Measurements from ENCODE around the gene CEP70.

CEP70 gene

DNA sequence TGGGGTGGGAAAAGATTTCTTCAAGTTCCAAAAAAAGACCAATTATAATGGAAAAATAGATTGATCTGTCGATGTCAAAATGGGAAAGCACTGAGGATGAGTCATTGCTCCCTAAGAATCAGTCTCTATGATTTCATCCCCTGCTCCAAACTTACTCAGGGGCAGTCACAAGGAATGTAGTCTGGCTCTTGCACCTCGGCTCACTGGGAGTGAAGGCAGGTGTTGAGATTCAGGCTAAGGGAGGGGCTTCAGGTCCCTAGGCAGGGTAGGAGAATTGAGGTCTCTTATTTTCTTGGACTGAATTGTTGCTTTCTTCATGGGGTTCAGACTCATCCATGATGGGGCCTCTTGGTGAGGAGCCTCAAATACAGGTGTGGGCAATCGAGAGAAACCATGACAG lies 145.4 kb downstream of the CEP70 start:
- H3K9ac ChIP-seq = no peak overlapping the region
- H3K27me3 ChIP-seq = no peaks in the 10 kb centered on the region
- H3K4me2 ChIP-seq = no peak overlapping the region
- H3K9me3 ChIP-seq (replicated peaks in 1 of 11) = no peaks in the 10 kb centered on the region
- H3K36me3 ChIP-seq = no peaks in the 10 kb centered on the region
- no peaks in the 10 kb centered on the region for H3K4me1 ChIP-seq
- no peak overlapping the region for H3K4me3 ChIP-seq
- H4K20me1 ChIP-seq = no peaks in the 10 kb centered on the region
- H3K27ac ChIP-seq = no peak overlapping the region
- no peak for TF ChIP-seq Cebpa-rat (IDR thresholded peaks at IDR 0.05)

DNA sequence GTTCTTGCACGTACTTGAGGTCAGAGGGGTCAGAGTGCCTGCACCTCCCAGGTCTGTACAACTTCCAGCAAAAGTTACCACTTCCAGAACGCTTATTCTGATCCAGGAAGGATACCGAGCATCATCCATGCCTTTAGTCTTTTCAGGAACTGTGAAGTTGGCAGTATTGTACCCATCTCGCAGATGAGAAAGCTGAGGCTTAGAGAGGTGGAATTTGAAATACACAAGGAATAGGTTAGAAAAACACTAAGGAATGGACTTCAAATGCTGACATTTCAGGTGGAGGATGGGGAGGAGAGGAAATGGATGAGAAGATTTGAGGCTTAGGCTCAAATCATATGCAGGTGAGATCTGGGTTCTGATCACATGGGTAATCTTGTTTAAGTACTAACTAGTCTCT lies 148.4 kb downstream of the CEP70 start:
- Histone ChIP-seq H3K27ac (no peak overlapping the region), H3K9ac (no peak overlapping the region), H3K36me3 (no peaks in the 10 kb centered on the region), H3K4me1 (peaks cover 0 to 23% (median 0%) of the 10 kb centered on the region in 10 experiments; a peak in 4 of 20 replicates), H4K20me1 (no peaks in the 10 kb centered on the region), H3K4me3 (no peak overlapping the region), H3K9me3 (replicated peaks in 1 of 11) (no peaks in the 10 kb centered on the region), H3K27me3 (no peaks in the 10 kb centered on the region), H3K4me2 (no peak overlapping the region)
- TF ChIP-seq Cebpa-rat (IDR thresholded peaks at IDR 0.05) = no peak

DNA sequence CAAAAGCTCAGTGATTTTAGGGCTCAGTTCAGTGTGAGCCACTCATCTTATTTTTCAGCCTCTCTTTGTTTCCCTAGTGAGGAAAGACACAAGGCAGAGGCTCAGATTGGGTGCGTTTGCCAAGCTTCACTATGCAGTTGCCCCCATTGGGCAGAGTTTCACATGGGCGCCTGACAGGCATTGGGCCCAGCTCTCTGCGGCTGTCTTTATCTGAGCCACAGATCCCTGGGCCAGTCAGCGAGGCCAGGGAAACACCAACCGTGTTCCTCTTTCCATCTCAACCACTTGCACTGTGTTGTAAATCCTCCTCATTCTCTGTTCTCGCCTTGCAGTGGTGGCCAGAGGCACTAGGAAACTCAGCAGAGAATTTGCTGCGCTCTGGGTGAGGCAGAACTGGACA lies 148.8 kb downstream of the CEP70 start:
- no peaks in the 10 kb centered on the region for H3K36me3 ChIP-seq
- no peaks in the 10 kb centered on the region for H3K9me3 ChIP-seq (replicated peaks in 1 of 11)
- no peaks in the 10 kb centered on the region for H4K20me1 ChIP-seq
- no peak overlapping the region for H3K9ac ChIP-seq
- no peak overlapping the region for H3K4me3 ChIP-seq
- TF ChIP-seq Cebpa-rat (IDR thresholded peaks at IDR 0.05) = no peak
- H3K27me3 ChIP-seq = no peaks in the 10 kb centered on the region
- H3K4me2 ChIP-seq = no peak overlapping the region
- no peak overlapping the region for H3K27ac ChIP-seq
- H3K4me1 ChIP-seq = peaks cover 0 to 27% (median 0%) of the 10 kb centered on the region in 10 experiments; a peak in 4 of 20 replicates
